OCI-LY1 (cell line): ENCODE data around the gene CLRN1.

Experiments used
- H2AFZ ChIP-seq: fragments of 200-600 bp; sonication (generic), shearing (Covaris generic); 2 replicates; pipeline ENCODE4 v1.6.0; 2014; ENCODE audit warnings: antibody characterized with exemption, mild to moderate bottlenecking, low read length
- H3F3A ChIP-seq: fragments of 200-600 bp; sonication (generic), shearing (Covaris generic); 2 replicates; pipeline ENCODE4 v1.6.0; 2014; ENCODE audit warnings: mild to moderate bottlenecking, antibody characterized with exemption, low read length, moderate library complexity; ENCODE audit not compliant: insufficient read depth
- H3K27ac ChIP-seq: fragments of 200-600 bp; sonication (generic); 2 replicates; pipeline ENCODE4 v1.5.1; 2014; ENCODE audit warnings: low read length, mixed run types, mild to moderate bottlenecking, low read depth; ENCODE audit not compliant: poor library complexity, severe bottlenecking
- H3K27me3 ChIP-seq: fragments of 200-600 bp; sonication (generic); 2 replicates; pipeline ENCODE4 v1.6.0; 2014; ENCODE audit warnings: antibody characterized with exemption, mild to moderate bottlenecking, low read length, moderate library complexity; ENCODE audit not compliant: insufficient read depth
- H3K36me3 ChIP-seq: fragments of 200-600 bp; sonication (generic); 2 replicates; pipeline ENCODE4 v1.6.1; 2014; ENCODE audit warnings: mild to moderate bottlenecking, antibody characterized with exemption, low read length, moderate library complexity, mixed read lengths; ENCODE audit not compliant: insufficient read depth
- H3K4me1 ChIP-seq: fragments of 200-600 bp; sonication (generic); 2 replicates; pipeline ENCODE4 v1.5.1; 2014; ENCODE audit warnings: mild to moderate bottlenecking, low read length, moderate library complexity; ENCODE audit not compliant: insufficient read depth, severe bottlenecking
- H3K4me2 ChIP-seq: fragments of 200-600 bp; sonication (generic), shearing (Covaris generic); 2 replicates; pipeline ENCODE4 v1.6.1; 2014; ENCODE audit warnings: low read length
- H3K4me3 ChIP-seq: fragments of 200-600 bp; sonication (generic); 2 replicates; pipeline ENCODE4 v1.5.1; 2014; ENCODE audit warnings: low read length, low read depth, mild to moderate bottlenecking, mixed read lengths; ENCODE audit not compliant: poor library complexity, severe bottlenecking
- H3K79me2 ChIP-seq: fragments of 200-600 bp; shearing (Covaris generic); 2 replicates; pipeline ENCODE4 v1.6.1; 2016; ENCODE audit warnings: mixed run types, low read length, mixed read lengths; ENCODE audit not compliant: insufficient read depth
- H3K9ac ChIP-seq: fragments of 200-600 bp; sonication (generic), shearing (Covaris generic); 2 replicates; pipeline ENCODE4 v1.6.1; 2014; ENCODE audit warnings: mild to moderate bottlenecking, low read length, mixed read lengths
- H3K9me2 ChIP-seq: fragments of 200-600 bp; sonication (generic), shearing (Covaris generic); 2 replicates; pipeline ENCODE4 v1.6.1; 2014; ENCODE audit warnings: low read depth, mild to moderate bottlenecking, low read length, mixed read lengths
- H3K9me3 ChIP-seq: fragments of 200-600 bp; shearing (Covaris generic); 2 replicates; pipeline ENCODE4 v1.6.1; 2014; ENCODE audit warnings: low read length, mixed read lengths
- H4K20me1 ChIP-seq: fragments of 200-600 bp; sonication (generic), shearing (Covaris generic); 2 replicates; pipeline ENCODE4 v1.6.0; 2016; ENCODE audit warnings: mild to moderate bottlenecking, low read length; ENCODE audit not compliant: insufficient read depth
- EZH2 ChIP-seq: fragments of 200-600 bp; sonication (generic), shearing (Covaris generic); IDR thresholded peaks from 2 replicates; pipeline ENCODE4 v1.8.0; 2017; ENCODE audit warnings: borderline replicate concordance, mixed run types, mild to moderate bottlenecking, antibody characterized with exemption, low read length, moderate library complexity, mixed read lengths
- TF ChIP-seq, protein P1 (sequence below): fragments of 200-600 bp; sonication (generic), shearing (Covaris generic); IDR thresholded peaks from 2 replicates; pipeline ENCODE4 v1.5.1; 2017; ENCODE audit warnings: mild to moderate bottlenecking, antibody characterized with exemption, low read length, moderate library complexity, mixed read lengths

Gene CLRN1

DNA sequence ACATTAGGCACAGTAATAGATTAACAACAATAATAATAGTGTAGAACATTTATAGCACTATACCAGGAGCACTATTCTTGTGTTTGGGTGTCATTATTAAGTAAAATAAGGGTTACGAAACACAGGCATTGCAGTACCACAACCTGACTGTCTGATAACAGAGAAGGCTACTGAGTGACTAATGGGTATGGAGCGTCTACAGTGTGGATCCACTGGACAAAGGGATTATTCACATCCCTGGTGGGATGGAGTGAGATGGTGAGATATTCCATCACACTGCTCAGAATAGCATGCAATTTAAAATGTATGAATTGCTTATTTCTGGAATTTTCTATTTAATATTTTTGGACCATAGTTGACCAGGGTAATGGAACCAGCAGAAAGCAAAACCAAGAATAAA, 85.5 kb downstream of the CLRN1 start:
- no peaks in the 10 kb centered on the region for H3K4me1 ChIP-seq
- H3K36me3 ChIP-seq, result no peaks in the 10 kb centered on the region
- H3K9me3 ChIP-seq, result no peaks in the 10 kb centered on the region
- H3K27ac ChIP-seq, result no peak overlapping the region
- TF ChIP-seq EZH2, result no peak
- no peaks in the 10 kb centered on the region for H3K9me2 ChIP-seq
- no peak overlapping the region for H3K4me2 ChIP-seq
- no peak overlapping the region for H3K4me3 ChIP-seq
- H3F3A ChIP-seq, result no peaks in the 10 kb centered on the region
- no peaks in the 10 kb centered on the region for H3K27me3 ChIP-seq
- no peaks in the 10 kb centered on the region for H3K79me2 ChIP-seq
- no peak overlapping the region for H3K9ac ChIP-seq
- no peak overlapping the region for H2AFZ ChIP-seq
- H4K20me1 ChIP-seq, result no peaks in the 10 kb centered on the region

DNA sequence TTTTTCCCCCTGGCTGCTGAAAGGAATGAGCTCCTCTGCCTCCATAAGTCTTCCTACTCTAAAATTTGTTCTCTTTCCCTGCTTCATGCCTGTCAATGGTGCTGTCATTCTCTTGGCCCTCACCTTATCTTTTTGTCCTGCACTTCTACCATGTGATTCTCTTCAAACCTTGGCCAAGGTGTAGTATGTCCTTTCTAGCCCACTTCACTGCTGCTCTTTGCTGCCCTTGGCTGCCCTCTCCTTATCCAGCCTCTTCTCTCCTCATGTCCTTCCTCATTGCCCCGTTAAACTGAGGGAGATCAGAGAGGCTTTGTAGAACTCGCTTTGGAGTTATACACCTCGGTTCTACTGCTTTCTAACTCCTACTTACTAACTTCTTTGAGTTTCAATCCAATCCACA, 87.0 kb downstream of the CLRN1 start:
- no peaks in the 10 kb centered on the region for H3K9me3 ChIP-seq
- H4K20me1 ChIP-seq, result no peaks in the 10 kb centered on the region
- no peak overlapping the region for H3K9ac ChIP-seq
- no peak overlapping the region for H3K4me2 ChIP-seq
- no peak for TF ChIP-seq EZH2
- TF ChIP-seq, protein P1, sequence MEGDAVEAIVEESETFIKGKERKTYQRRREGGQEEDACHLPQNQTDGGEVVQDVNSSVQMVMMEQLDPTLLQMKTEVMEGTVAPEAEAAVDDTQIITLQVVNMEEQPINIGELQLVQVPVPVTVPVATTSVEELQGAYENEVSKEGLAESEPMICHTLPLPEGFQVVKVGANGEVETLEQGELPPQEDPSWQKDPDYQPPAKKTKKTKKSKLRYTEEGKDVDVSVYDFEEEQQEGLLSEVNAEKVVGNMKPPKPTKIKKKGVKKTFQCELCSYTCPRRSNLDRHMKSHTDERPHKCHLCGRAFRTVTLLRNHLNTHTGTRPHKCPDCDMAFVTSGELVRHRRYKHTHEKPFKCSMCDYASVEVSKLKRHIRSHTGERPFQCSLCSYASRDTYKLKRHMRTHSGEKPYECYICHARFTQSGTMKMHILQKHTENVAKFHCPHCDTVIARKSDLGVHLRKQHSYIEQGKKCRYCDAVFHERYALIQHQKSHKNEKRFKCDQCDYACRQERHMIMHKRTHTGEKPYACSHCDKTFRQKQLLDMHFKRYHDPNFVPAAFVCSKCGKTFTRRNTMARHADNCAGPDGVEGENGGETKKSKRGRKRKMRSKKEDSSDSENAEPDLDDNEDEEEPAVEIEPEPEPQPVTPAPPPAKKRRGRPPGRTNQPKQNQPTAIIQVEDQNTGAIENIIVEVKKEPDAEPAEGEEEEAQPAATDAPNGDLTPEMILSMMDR, result no peak
- H3K27me3 ChIP-seq, result no peaks in the 10 kb centered on the region
- H3K79me2 ChIP-seq, result no peaks in the 10 kb centered on the region
- H3K4me3 ChIP-seq, result no peak overlapping the region
- no peaks in the 10 kb centered on the region for H3F3A ChIP-seq
- H3K4me1 ChIP-seq, result no peaks in the 10 kb centered on the region
- H2AFZ ChIP-seq, result no peak overlapping the region
- H3K27ac ChIP-seq, result no peak overlapping the region
- no peaks in the 10 kb centered on the region for H3K9me2 ChIP-seq
- no peaks in the 10 kb centered on the region for H3K36me3 ChIP-seq

DNA sequence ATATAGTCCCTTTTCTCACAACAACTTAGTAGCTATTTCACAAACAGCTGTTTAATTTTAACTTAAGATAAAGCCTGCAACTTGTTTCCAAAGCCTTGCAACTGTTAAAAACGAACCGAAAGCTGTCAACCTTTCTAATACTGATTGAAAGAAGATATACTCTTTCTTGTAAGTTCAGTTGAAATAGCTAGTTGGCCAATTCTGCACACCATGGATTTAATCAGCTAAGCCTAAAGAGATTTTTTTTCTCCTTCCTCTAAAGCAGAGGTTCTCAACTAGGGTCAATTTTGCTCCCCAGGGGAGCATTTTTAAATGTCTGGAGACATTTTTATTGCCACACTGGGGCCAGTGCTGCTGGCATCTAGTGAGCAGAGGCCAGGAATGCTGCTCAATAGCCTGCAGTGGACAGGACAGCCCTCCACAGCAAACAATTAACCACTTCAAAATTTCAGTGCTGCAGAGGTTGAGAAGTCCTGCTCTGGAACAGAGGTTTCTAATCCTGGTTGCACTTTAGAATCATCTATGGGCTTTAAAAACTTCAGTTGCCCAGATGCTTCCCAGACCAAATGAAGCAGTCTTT, 93.4 kb downstream of the CLRN1 start:
- TF ChIP-seq EZH2, result no peak
- TF ChIP-seq, protein P1, result no peak
- Histone ChIP-seq H4K20me1 (no peaks in the 10 kb centered on the region), H3K27ac (no peak overlapping the region), H3K4me1 (no peaks in the 10 kb centered on the region), H3K9me2 (no peaks in the 10 kb centered on the region), H2AFZ (no peak overlapping the region), H3K9ac (no peak overlapping the region), H3F3A (no peaks in the 10 kb centered on the region), H3K36me3 (no peaks in the 10 kb centered on the region), H3K27me3 (no peaks in the 10 kb centered on the region), H3K4me3 (no peak overlapping the region), H3K4me2 (no peak overlapping the region), H3K79me2 (no peaks in the 10 kb centered on the region), H3K9me3 (no peaks in the 10 kb centered on the region)

DNA sequence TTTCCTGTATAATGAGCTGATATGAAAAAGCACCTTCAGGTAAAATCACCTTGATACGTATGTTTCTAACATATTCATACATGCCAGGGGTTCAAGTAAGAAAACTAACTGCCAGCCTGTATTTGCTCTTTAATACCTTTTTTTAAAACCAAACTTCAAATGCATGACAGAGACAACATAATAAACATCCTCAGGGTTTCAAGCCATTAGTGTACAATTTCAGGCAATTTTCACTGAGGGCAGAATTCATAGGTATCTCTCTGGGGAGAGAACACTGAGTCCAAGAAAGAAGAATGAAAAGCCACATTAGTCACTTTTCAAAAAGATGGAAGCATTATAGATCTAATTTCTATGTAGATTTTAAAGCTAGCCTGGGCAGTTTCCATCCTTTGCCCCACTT, 94.2 kb downstream of the CLRN1 start:
- no peaks in the 10 kb centered on the region for H3K27me3 ChIP-seq
- no peak for TF ChIP-seq EZH2
- TF ChIP-seq, protein P1, result no peak
- no peak overlapping the region for H3K4me2 ChIP-seq
- H3K79me2 ChIP-seq, result no peaks in the 10 kb centered on the region
- H3K4me3 ChIP-seq, result no peak overlapping the region
- H3K27ac ChIP-seq, result no peak overlapping the region
- H4K20me1 ChIP-seq, result no peaks in the 10 kb centered on the region
- H3K36me3 ChIP-seq, result no peaks in the 10 kb centered on the region
- no peaks in the 10 kb centered on the region for H3F3A ChIP-seq
- H3K9me3 ChIP-seq, result no peaks in the 10 kb centered on the region
- no peak overlapping the region for H2AFZ ChIP-seq
- H3K9ac ChIP-seq, result no peak overlapping the region
- no peaks in the 10 kb centered on the region for H3K9me2 ChIP-seq
- no peaks in the 10 kb centered on the region for H3K4me1 ChIP-seq
